Brain microvascular endothelial cell (primary cell): ENCODE measurements around the gene KRT76.

Source experiments
- DNase-seq: peaks from one replicate; pipeline ENCODE4 v3.0.0-alpha.2; 2020
- H3K27ac ChIP-seq: fragments of 250-450 bp; sonication (Bioruptor Pico); 2 replicates; pipeline ENCODE4 v1.5.1; 2020; ENCODE audit warnings: mild to moderate bottlenecking, moderate library complexity
- H3K27me3 ChIP-seq: fragments of 250-450 bp; sonication (Bioruptor Pico); replicated peaks from 2 replicates; pipeline ENCODE4 v1.5.1; 2020; ENCODE audit warnings: mild to moderate bottlenecking
- H3K36me3 ChIP-seq: fragments of 250-450 bp; sonication (Bioruptor Pico); replicated peaks from 2 replicates; pipeline ENCODE4 v1.5.1; 2020; ENCODE audit warnings: mild to moderate bottlenecking
- H3K4me3 ChIP-seq: 2 replicates; pipeline ENCODE4 v1.5.1; 2011; ENCODE audit warnings: low read depth, mild to moderate bottlenecking, control low read depth, low read length, moderate library complexity
- CTCF ChIP-seq: IDR thresholded peaks from 2 replicates; pipeline ENCODE4 v1.5.1; 2011; ENCODE audit warnings: low read depth, mild to moderate bottlenecking, moderate library complexity, low read length, control low read depth, inconsistent platforms; ENCODE audit errors: missing control alignments
- in situ Hi-C: cut with HindIII; loops from 2 replicates; pipeline ENCODE4 v1.10.0; 2017; ENCODE audit warnings: low sequenced_read_pairs, low pct_ligation_motif_present

The KRT76 gene

DNA sequence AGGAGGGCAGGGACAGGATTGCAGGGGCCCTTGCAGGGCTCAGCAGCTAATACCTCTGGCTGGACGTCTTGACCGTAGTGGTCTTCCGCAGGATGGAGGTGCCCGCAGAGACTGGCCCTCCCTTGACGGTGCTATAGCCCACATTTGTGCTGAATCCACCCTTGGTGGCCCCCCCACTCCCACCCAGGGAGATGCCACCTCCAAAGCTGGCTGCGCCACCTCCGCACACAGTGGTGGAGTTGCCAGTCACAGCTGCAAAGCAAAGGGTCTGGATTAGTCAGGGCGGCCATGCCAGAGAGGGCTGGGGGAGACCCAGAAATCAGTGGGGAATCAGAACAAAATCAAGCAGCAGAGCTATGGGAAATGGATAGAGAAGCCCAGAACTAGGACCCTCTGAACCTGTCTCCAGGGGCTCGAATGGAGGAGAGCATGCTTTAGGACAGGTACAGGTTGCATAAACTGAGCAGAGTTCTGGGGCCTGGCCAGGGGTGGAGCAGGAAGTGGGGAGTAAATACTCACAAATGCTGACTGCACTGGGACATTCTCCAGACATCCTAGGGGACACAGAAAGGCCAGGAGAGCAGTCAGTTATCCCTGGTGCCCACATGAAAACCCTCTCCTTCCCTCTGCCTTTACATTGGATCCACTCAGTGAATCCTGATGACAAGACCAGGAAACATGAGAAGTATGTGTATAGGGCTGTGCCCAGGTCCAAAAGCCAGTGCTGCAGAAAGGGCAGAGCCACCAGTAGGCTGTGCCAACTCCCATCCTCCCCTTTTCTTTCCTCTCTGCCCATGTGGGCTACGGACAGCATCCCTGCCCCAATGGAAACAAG is 44.9 kb upstream of the KRT76 start:
- Histone ChIP-seq H3K4me3 (no peak overlapping the region), H3K27me3 (peaks cover 4% of the 10 kb centered on the region), H3K27ac (no peak overlapping the region), H3K36me3 (no peaks in the 10 kb centered on the region)
- in situ Hi-C loops: no loop called here
- no peak for TF ChIP-seq CTCF
- DNase-seq: no peak

- Histone ChIP-seq H3K36me3 (no peaks in the 10 kb centered on the region), H3K27ac (no peak overlapping the region), H3K27me3 (peaks cover 4% of the 10 kb centered on the region), H3K4me3 (no peak overlapping the region)
- in situ Hi-C loops: no loop called here
- no peak for TF ChIP-seq CTCF
- no peak for DNase-seq
These were observed 44.1 kb upstream of the KRT76 start for GRCh38 chr12:52821071-52821730.

- Histone ChIP-seq H3K36me3 (no peaks in the 10 kb centered on the region), H3K4me3 (no peak overlapping the region)
These were observed 43.4 kb upstream of the KRT76 start for GRCh38 chr12:52820521-52820920.

DNA sequence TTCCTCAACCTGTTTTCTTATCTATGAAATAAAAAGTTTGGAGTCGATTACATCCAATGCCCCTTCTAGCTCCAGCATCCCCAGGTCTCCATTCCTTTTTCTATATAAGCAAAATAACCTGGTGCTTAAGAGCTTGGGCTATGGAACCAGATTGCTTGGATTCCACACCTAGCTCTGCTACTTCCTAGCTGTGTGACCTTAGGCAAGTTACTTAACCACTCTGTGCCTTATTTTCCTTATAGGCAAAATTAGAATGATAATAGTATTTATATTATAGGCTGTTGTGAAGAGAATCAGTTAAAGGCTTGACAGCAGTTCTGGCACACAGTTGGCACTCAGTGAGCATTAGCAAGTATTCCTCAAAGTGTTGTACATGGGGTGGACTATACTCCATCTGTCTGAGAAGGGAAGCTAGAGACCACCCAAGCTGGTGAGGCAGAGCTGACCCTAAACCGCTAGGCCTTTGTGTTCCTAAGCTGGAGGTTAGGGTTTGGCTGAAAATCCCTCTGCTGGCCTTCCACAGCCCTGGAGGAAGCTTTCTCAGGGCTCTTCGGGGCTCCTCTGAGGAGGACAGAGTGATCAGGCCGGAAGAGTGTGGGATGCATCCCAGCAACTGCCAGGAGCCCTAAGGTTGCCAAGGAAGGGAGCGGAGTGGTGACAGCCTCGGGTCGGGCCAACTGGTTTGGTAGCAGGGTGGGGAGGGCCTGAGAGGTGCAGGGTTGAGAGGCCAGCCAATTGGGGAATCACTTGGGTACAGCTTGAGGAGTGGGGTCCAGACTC is 42.8 kb upstream of the KRT76 start:
- TF ChIP-seq CTCF: no peak
- in situ Hi-C loops: no loop called here
- DNase-seq: no peak
- Histone ChIP-seq H3K36me3 (no peaks in the 10 kb centered on the region), H3K27ac (no peak overlapping the region), H3K27me3 (peaks cover 4% of the 10 kb centered on the region), H3K4me3 (no peak overlapping the region)

More at GRCh38 chr12:52820521-52820920, 43.4 kb upstream of the KRT76 start:
- TF ChIP-seq CTCF: no peak
- H3K27ac ChIP-seq: no peak overlapping the region
- DNase-seq: no peak
- in situ Hi-C loops: no loop called here
- H3K27me3 ChIP-seq: peaks cover 4% of the 10 kb centered on the region

DNA sequence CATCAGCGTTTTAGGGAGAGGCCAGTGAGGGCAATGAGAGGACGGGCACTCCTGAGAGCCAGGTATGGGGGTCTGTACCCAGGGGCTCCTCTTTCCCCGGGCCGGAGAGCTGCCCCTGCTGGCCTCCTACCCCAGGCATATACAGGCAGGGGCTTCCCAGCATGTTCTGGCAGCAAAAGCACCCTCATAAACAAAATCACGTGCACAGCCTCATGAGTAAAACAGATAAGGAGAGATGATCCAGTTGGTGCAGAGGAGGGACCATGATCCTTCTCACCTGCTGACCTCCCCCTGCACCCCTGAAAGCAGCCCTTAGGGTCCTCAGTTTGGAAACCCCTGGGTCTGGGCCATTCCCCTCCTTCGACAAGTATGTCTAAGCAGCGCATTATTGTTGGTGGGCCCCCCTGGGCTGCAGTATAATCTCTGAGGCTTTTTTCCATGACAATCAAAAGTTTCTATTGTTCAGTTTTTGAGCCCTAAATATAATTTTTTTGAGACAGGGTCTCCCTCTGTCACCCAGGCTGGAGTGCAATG is 41.8 kb upstream of the KRT76 start:
- DNase-seq: no peak
- Histone ChIP-seq H3K4me3 (no peak overlapping the region), H3K27me3 (peaks cover 4% of the 10 kb centered on the region), H3K36me3 (no peaks in the 10 kb centered on the region), H3K27ac (no peak overlapping the region)
- in situ Hi-C loops: no loop called here
- no peak for TF ChIP-seq CTCF
